Activated CD4-positive, alpha-beta memory T cell treated with anti-CD3 and anti-CD28 coated beads for 36 hours (primary cell): Measurements from ENCODE around the gene IFT27. TPM values are rescaled to one million over a fixed set of nuclear protein-coding genes. Genes with fewer than 3 reads are reported as not detected.

Source experiments
- CTCF ChIA-PET: fragments of 350-600 bp; sonication (Branson Sonifier 250); formaldehyde crosslinking; loops from one replicate; lab custom pipeline; 2021; ENCODE audit warnings: antibody characterized with exemption, inconsistent platforms; lab: Charles Lee
- POLR2A ChIA-PET: fragments of 350-600 bp; sonication (Branson Sonifier 250); formaldehyde crosslinking; loops from one replicate; lab custom pipeline; 2021; ENCODE audit warnings: antibody characterized with exemption; lab: Charles Lee
- DNase-seq: peaks from one replicate; pipeline ENCODE4 v3.0.0-alpha.2; 2020
- H3K27ac Mint-ChIP-seq: one replicate; pipeline ENCODE4 v1.8.0; 2021; ENCODE audit warnings: mixed read lengths
- H3K27me3 Mint-ChIP-seq: one replicate; pipeline ENCODE4 v1.8.0; 2021; ENCODE audit warnings: mixed read lengths
- H3K36me3 Mint-ChIP-seq: one replicate; pipeline ENCODE4 v1.8.0; 2021; ENCODE audit warnings: mixed read lengths
- H3K4me1 Mint-ChIP-seq: one replicate; pipeline ENCODE4 v1.8.0; 2021; ENCODE audit warnings: low read depth, mixed read lengths
- H3K4me3 Mint-ChIP-seq: one replicate; pipeline ENCODE4 v1.8.0; 2021; ENCODE audit warnings: mild to moderate bottlenecking, mixed read lengths
- H3K9me3 Mint-ChIP-seq: one replicate; pipeline ENCODE4 v1.8.0; 2021; ENCODE audit warnings: mixed read lengths
- intact Hi-C: fragments of 100-400 bp; cut with micrococcal nuclease; formaldehyde crosslinking; loops from one replicate; pipeline ENCODE4 v1.15.1; 2023
- total RNA-seq, 2 experiments: library from RNA; stranded (reverse); gene quantifications; one replicate each; pipeline ENCODE4 v1.2.3, GENCODE V29; 2021

Gene IFT27
- total RNA-seq, 2 experiments from 2014 or later: 27.9 to 32.1 TPM

GRCh38 chr22:36727927-36728488 is 47.9 kb downstream of the IFT27 start:
- Mint-ChIP-seq H3K36me3 (no peaks in the 10 kb centered on the region), H3K9me3 (no peaks in the 10 kb centered on the region), H3K4me3 (no peak overlapping the region), H3K27ac (no peak overlapping the region), H3K27me3 (peaks cover 22% of the 10 kb centered on the region), H3K4me1 (no peaks in the 10 kb centered on the region)
- DNase-seq: no peak
- ChIA-PET POLR2A (no interaction called here), CTCF (interaction anchor here (1.5 kb wide), 1 partner anchor 29 kb away, joined by 3 read pairs; no protein-coding TSS in a partner anchor)
- intact Hi-C loops: no loop called here

- H3K4me3 Mint-ChIP-seq: no peak overlapping the region
- intact Hi-C loops: no loop called here
- H3K9me3 Mint-ChIP-seq: no peaks in the 10 kb centered on the region
- ChIA-PET CTCF (no interaction called here), POLR2A (interaction anchor here (0.6 kb wide), 1 partner anchor 57 kb away, joined by 4 read pairs; no protein-coding TSS in a partner anchor)
- H3K27ac Mint-ChIP-seq: no peak overlapping the region
- H3K36me3 Mint-ChIP-seq: no peaks in the 10 kb centered on the region
- no peaks in the 10 kb centered on the region for H3K4me1 Mint-ChIP-seq
- no peak for DNase-seq
- H3K27me3 Mint-ChIP-seq: peaks cover 20% of the 10 kb centered on the region
Observed at GRCh38 chr22:36727110-36727509, 48.8 kb downstream of the IFT27 start.

- Mint-ChIP-seq H3K4me3 (no peak overlapping the region), H3K4me1 (no peaks in the 10 kb centered on the region), H3K9me3 (no peaks in the 10 kb centered on the region), H3K36me3 (no peaks in the 10 kb centered on the region), H3K27me3 (peaks cover 26% of the 10 kb centered on the region), H3K27ac (no peak overlapping the region)
- intact Hi-C loops: no loop called here
- POLR2A ChIA-PET: no interaction called here
- DNase-seq: no peak
- CTCF ChIA-PET: no interaction called here
Observed at GRCh38 chr22:36726007-36726380, 49.9 kb downstream of the IFT27 start.

GRCh38 chr22:36725366-36726006 is 50.4 kb downstream of the IFT27 start:
- ChIA-PET POLR2A (no interaction called here), CTCF (no interaction called here)
- no peaks in the 10 kb centered on the region for H3K36me3 Mint-ChIP-seq
- no peak for DNase-seq
- no peaks in the 10 kb centered on the region for H3K9me3 Mint-ChIP-seq
- peaks cover 29% of the 10 kb centered on the region for H3K27me3 Mint-ChIP-seq
- no peak overlapping the region for H3K4me3 Mint-ChIP-seq
- intact Hi-C loops: no loop called here
- H3K4me1 Mint-ChIP-seq: no peaks in the 10 kb centered on the region
- H3K27ac Mint-ChIP-seq: no peak overlapping the region

GRCh38 chr22:36724836-36725235 is 51.1 kb downstream of the IFT27 start:
- Mint-ChIP-seq H3K27ac (no peak overlapping the region), H3K4me1 (no peaks in the 10 kb centered on the region), H3K36me3 (no peaks in the 10 kb centered on the region), H3K27me3 (peaks cover 29% of the 10 kb centered on the region), H3K4me3 (no peak overlapping the region), H3K9me3 (no peaks in the 10 kb centered on the region)
- intact Hi-C loops: no loop called here
- CTCF ChIA-PET: no interaction called here
- DNase-seq: no peak
- POLR2A ChIA-PET: no interaction called here

- intact Hi-C loops: no loop called here
- H3K4me3 Mint-ChIP-seq: no peak overlapping the region
- no peak for DNase-seq
- no peak overlapping the region for H3K27ac Mint-ChIP-seq
- ChIA-PET POLR2A (no interaction called here), CTCF (no interaction called here)
- H3K4me1 Mint-ChIP-seq: no peaks in the 10 kb centered on the region
- H3K9me3 Mint-ChIP-seq: no peaks in the 10 kb centered on the region
- H3K27me3 Mint-ChIP-seq: peaks cover 27% of the 10 kb centered on the region
- no peaks in the 10 kb centered on the region for H3K36me3 Mint-ChIP-seq
Observed at GRCh38 chr22:36722055-36722454, 53.9 kb downstream of the IFT27 start.

- CTCF ChIA-PET: no interaction called here
- DNase-seq: no peak
- Mint-ChIP-seq H3K36me3 (no peaks in the 10 kb centered on the region), H3K27ac (no peak overlapping the region), H3K4me3 (no peak overlapping the region), H3K27me3 (peaks cover 5% of the 10 kb centered on the region), H3K9me3 (no peaks in the 10 kb centered on the region), H3K4me1 (no peaks in the 10 kb centered on the region)
- intact Hi-C loops: no loop called here
- POLR2A ChIA-PET: no interaction called here
Observed at GRCh38 chr22:36715647-36716046, 60.3 kb downstream of the IFT27 start.

GRCh38 chr22:36714110-36714509 is 61.8 kb downstream of the IFT27 start:
- no peak for DNase-seq
- POLR2A ChIA-PET: no interaction called here
- Mint-ChIP-seq H3K4me3 (no peak overlapping the region), H3K27ac (no peak overlapping the region), H3K27me3 (peaks cover 8% of the 10 kb centered on the region), H3K9me3 (no peaks in the 10 kb centered on the region), H3K36me3 (no peaks in the 10 kb centered on the region), H3K4me1 (no peaks in the 10 kb centered on the region)
- intact Hi-C loops: no loop called here
- CTCF ChIA-PET: no interaction called here

GRCh38 chr22:36713436-36713835 is 62.5 kb downstream of the IFT27 start:
- CTCF ChIA-PET: interaction anchor here (1.4 kb wide), 1 partner anchor 10 kb away, joined by 6 read pairs; the partner anchor contains the start of gene CACNG2
- H3K4me3 Mint-ChIP-seq: no peak overlapping the region
- intact Hi-C loops: no loop called here

More at GRCh38 chr22:36713436-36713835, 62.5 kb downstream of the IFT27 start:
- Mint-ChIP-seq H3K4me1 (no peaks in the 10 kb centered on the region), H3K36me3 (no peaks in the 10 kb centered on the region), H3K27me3 (peaks cover 12% of the 10 kb centered on the region), H3K9me3 (no peaks in the 10 kb centered on the region), H3K27ac (no peak overlapping the region)
- DNase-seq: no peak
- POLR2A ChIA-PET: no interaction called here

Other genes with a start within 250 kb of the IFT27 start
- gene EIF3D, start 247.0 kb downstream of the IFT27 start, total RNA-seq: 100 to 1,000 TPM; 314 to 321 TPM
- gene CACNG2, start 72.4 kb downstream of the IFT27 start, total RNA-seq: not detected
- not detected for gene PVALB, start 40.9 kb upstream of the IFT27 start, total RNA-seq
- gene NCF4, start 84.9 kb upstream of the IFT27 start, total RNA-seq: 1 to 10 TPM; 8.7 to 9.3 TPM
- under 1 TPM; 0.22 to 0.48 TPM for gene CSF2RB, start 137.5 kb upstream of the IFT27 start, total RNA-seq
- gene TST, start 243.3 kb upstream of the IFT27 start, total RNA-seq: 1 to 10 TPM; 5.5 TPM
- gene MPST, start 243.6 kb upstream of the IFT27 start, total RNA-seq: 10 to 100 TPM; 16.9 to 17.6 TPM